Measurements from ENCODE around the gene DAAM2. TPM values are rescaled to one million over a fixed set of nuclear protein-coding genes. Genes with fewer than 3 reads are reported as not detected.

Gene DAAM2
- polyA plus RNA-seq, 1 of the 3 experiments (the other 2 are of a cell fraction), result 0.20 TPM

DNA sequence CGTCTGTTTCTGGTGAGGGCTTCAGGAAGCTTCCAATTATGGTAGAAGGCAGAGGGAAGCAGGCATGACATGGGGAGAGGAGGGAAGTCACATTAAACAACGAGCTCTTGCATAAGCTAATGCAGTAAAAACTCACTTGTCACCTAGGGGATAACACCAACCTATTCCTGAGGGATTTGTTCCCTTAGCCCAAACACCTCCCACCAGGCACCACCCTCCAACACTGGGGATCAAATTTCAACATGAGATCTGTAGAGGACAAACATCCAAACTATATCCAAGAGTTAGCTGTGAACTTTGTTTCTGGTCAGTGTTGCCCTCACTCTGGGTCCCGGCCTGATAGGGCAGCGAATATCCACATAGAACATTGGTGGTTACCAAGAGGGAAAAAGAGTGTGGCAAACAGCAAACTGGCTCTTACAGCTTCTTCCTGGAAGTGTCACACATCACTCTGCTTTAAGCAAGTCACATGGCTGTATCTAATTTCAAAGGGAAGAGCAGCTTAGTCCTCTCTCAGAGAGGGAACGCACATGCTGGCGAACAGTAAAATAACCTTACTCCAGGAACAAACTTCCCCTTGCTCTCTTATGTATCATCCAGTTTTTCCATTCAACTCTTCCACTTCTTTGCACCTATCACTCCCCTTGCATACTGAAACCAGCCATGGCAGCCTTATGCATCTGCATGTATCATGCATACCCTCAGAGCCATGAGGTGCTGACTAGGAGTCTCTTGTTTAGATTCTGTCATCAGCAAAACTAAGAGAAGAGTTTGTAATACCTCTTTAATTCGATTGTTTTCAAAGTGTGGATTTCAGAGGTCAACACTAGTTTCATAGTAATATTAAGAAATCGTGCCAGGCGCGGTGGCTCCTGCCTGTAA is 146.8 kb downstream of the DAAM2 start:
- no peaks in the 10 kb centered on the region for H3K79me2 ChIP-seq (ENCODE audit: insufficient read depth)
- ChIA-PET POLR2A (no interaction called here), CTCF (no interaction called here)
- H3F3A ChIP-seq (replicated peaks; ENCODE audit: insufficient read depth), result no peaks in the 10 kb centered on the region
- DNase-seq, result no peak
- 68% methylated on average over 10 of the region's 10 CpGs for WGBS (ENCODE audit: low lambda C conversion rate)
- no peak overlapping the region for H3K4me3 ChIP-seq (ENCODE audit: low read depth in 2 of 2, low read length in 1 of 2)
- no peaks in the 10 kb centered on the region for H4K20me1 ChIP-seq (ENCODE audit: insufficient read depth)
- no peaks in the 10 kb centered on the region for H3K9me2 ChIP-seq
- H3K4me1 ChIP-seq (ENCODE audit: control insufficient read depth in 1 of 2, insufficient read depth in 2 of 2, low read depth in 1 of 2, low read length in 1 of 2), result peaks cover 0 to 2% of the 10 kb centered on the region in 2 experiments; a peak in 3 of 4 replicates
- no peak overlapping the region for H3K4me2 ChIP-seq
- H3K9me3 ChIP-seq, result no peaks in the 10 kb centered on the region
- H3K27ac ChIP-seq (ENCODE audit: low read depth in 2 of 2, low read length in 1 of 2), result no peak overlapping the region
- TF ChIP-seq ELF1 (IDR thresholded peaks at IDR 0.05) (no peak), TAF1 (IDR thresholded peaks at IDR 0.05; ENCODE audit: borderline replicate concordance, low read depth, low read length) (no peak), CHD2 (IDR thresholded peaks at IDR 0.05; ENCODE audit: low read length, partially characterized antibody) (no peak)
- H3K27me3 ChIP-seq (ENCODE audit: insufficient read depth), result no peaks in the 10 kb centered on the region
- H3K36me3 ChIP-seq (replicated peaks in 1 of 2; ENCODE audit: control insufficient read depth in 1 of 2, insufficient read depth in 2 of 2, low read length in 1 of 2), result no peaks in the 10 kb centered on the region
- H2AFZ ChIP-seq (ENCODE audit: low read depth), result no peak overlapping the region
- H3K9ac ChIP-seq, result no peak overlapping the region

GRCh38 chr6:39941138-39941537 is 149.0 kb downstream of the DAAM2 start:
- POLR2A ChIA-PET, result no interaction called here
- Histone ChIP-seq H3K4me3 (ENCODE audit: low read depth in 2 of 2, low read length in 1 of 2) (no peak overlapping the region), H3K79me2 (ENCODE audit: insufficient read depth) (no peaks in the 10 kb centered on the region), H3F3A (replicated peaks; ENCODE audit: insufficient read depth) (no peaks in the 10 kb centered on the region), H2AFZ (ENCODE audit: low read depth) (no peak overlapping the region), H3K9ac (no peak overlapping the region), H3K4me2 (no peak overlapping the region), H3K27ac (ENCODE audit: low read depth in 2 of 2, low read length in 1 of 2) (no peak overlapping the region), H4K20me1 (ENCODE audit: insufficient read depth) (no peaks in the 10 kb centered on the region), H3K9me2 (no peaks in the 10 kb centered on the region), H3K36me3 (replicated peaks in 1 of 2; ENCODE audit: control insufficient read depth in 1 of 2, insufficient read depth in 2 of 2, low read length in 1 of 2) (no peaks in the 10 kb centered on the region), H3K27me3 (ENCODE audit: insufficient read depth) (no peaks in the 10 kb centered on the region), H3K4me1 (ENCODE audit: control insufficient read depth in 1 of 2, insufficient read depth in 2 of 2, low read depth in 1 of 2, low read length in 1 of 2) (no peaks in the 10 kb centered on the region; a peak in 2 of 4 replicates), H3K9me3 (no peaks in the 10 kb centered on the region)
- 52% methylated on average over 6 of the region's 6 CpGs for WGBS (ENCODE audit: low lambda C conversion rate)
- TF ChIP-seq MAX (IDR thresholded peaks at IDR 0.05; ENCODE audit: low read depth) (no peak), SMC3 (IDR thresholded peaks at IDR 0.05; ENCODE audit: low read depth, low read length) (no peak), RCOR1 (IDR thresholded peaks at IDR 0.05; ENCODE audit: low read length) (no peak), RAD21 (IDR thresholded peaks at IDR 0.05; ENCODE audit: low read length) (no peak), YY1 (IDR thresholded peaks at IDR 0.05; ENCODE audit: low read depth) (no peak), GATA2 (CRISPR knock-in tag; IDR thresholded peaks at IDR 0.05) (no peak), RFX5 (IDR thresholded peaks at IDR 0.05; ENCODE audit: low read length) (no peak), IRF3 (IDR thresholded peaks at IDR 0.05; ENCODE audit: low read depth, low read length) (no peak), RXRA (IDR thresholded peaks at IDR 0.05; ENCODE audit: borderline replicate concordance, low read depth) (no peak), EP300 (IDR thresholded peaks at IDR 0.05; ENCODE audit: borderline replicate concordance in 1 of 2, low read depth in 1 of 2, low read length in 1 of 2) (no peak), GABPA (IDR thresholded peaks at IDR 0.05; ENCODE audit: low read depth) (no peak)
- TF ChIP-seq, protein P1, sequence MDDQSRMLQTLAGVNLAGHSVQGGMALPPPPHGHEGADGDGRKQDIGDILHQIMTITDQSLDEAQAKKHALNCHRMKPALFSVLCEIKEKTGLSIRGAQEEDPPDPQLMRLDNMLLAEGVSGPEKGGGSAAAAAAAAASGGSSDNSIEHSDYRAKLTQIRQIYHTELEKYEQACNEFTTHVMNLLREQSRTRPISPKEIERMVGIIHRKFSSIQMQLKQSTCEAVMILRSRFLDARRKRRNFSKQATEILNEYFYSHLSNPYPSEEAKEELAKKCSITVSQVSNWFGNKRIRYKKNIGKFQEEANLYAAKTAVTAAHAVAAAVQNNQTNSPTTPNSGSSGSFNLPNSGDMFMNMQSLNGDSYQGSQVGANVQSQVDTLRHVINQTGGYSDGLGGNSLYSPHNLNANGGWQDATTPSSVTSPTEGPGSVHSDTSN (IDR thresholded peaks at IDR 0.05), result no peak
- CTCF ChIA-PET, result interaction anchor here (0.8 to 1.1 kb wide), 3 partner anchors 13 to 528 kb away, joined by 3 read pairs; no protein-coding TSS in a partner anchor
- DNase-seq, result no peak
